SK-N-SH treated with all-trans-retinoic acid at 6 μM for 48 hours (cell line): Measurements from ENCODE around the gene SLX4IP.

ENCODE experiments used
- ATAC-seq: fragments of 200-7000 bp; cut with Tn5 transposase; 3 replicates; pipeline ENCODE4 v1.9.1; 2020; ENCODE audit warnings: mild to moderate bottlenecking, moderate library complexity
- BACH2 ChIP-seq: fragments of 250-450 bp; sonication (Bioruptor Pico); IDR thresholded peaks from 2 replicates; pipeline ENCODE4 v1.9.0; 2021; ENCODE audit warnings: mild to moderate bottlenecking, borderline replicate concordance
- CREB5 ChIP-seq: fragments of 250-450 bp; sonication (Bioruptor Pico); IDR thresholded peaks from 2 replicates; pipeline ENCODE4 v1.5.1; 2020; ENCODE audit warnings: low read depth, mild to moderate bottlenecking, moderate library complexity
- CSDC2 ChIP-seq: fragments of 250-450 bp; sonication (Bioruptor Pico); IDR thresholded peaks from 2 replicates; pipeline ENCODE4 v1.5.0; 2020; ENCODE audit warnings: mild to moderate bottlenecking, moderate library complexity
- CSRNP3 ChIP-seq: fragments of 250-450 bp; sonication (Bioruptor Pico); IDR thresholded peaks from 2 replicates; pipeline ENCODE4 v1.5.1; 2021; ENCODE audit warnings: mild to moderate bottlenecking, moderate library complexity
- ESRRG ChIP-seq: fragments of 250-450 bp; sonication (Bioruptor Pico); IDR thresholded peaks from 2 replicates; pipeline ENCODE4 v1.6.1; 2021; ENCODE audit warnings: mild to moderate bottlenecking
- GLIS3 ChIP-seq: fragments of 250-450 bp; sonication (Bioruptor Pico); IDR thresholded peaks from 2 replicates; pipeline ENCODE4 v1.5.0; 2020; ENCODE audit warnings: mild to moderate bottlenecking, moderate library complexity
- ISL1 ChIP-seq: fragments of 250-450 bp; sonication (Bioruptor Pico); IDR thresholded peaks from 2 replicates; pipeline ENCODE4 v2.1.2; 2022; ENCODE audit warnings: mild to moderate bottlenecking, moderate library complexity
- OSR1 ChIP-seq: fragments of 250-450 bp; sonication (Bioruptor Pico); IDR thresholded peaks from 2 replicates; pipeline ENCODE4 v1.8.0; 2022; ENCODE audit warnings: moderate library complexity, mild to moderate bottlenecking, inconsistent platforms
- PATZ1 ChIP-seq: fragments of 250-450 bp; sonication (Bioruptor Pico); IDR thresholded peaks from 2 replicates; pipeline ENCODE4 v1.8.0; 2020; ENCODE audit warnings: mild to moderate bottlenecking, moderate library complexity, borderline replicate concordance
- POU6F1 ChIP-seq: fragments of 250-450 bp; sonication (Bioruptor Pico); IDR thresholded peaks from 2 replicates; pipeline ENCODE4 v1.8.0; 2021; ENCODE audit warnings: low read depth, mild to moderate bottlenecking, moderate library complexity, borderline replicate concordance
- PPARA ChIP-seq: fragments of 250-450 bp; sonication (Bioruptor Pico); IDR thresholded peaks from 2 replicates; pipeline ENCODE4 v1.5.0; 2020; ENCODE audit warnings: mild to moderate bottlenecking, borderline replicate concordance
- SNAI2 ChIP-seq: fragments of 250-450 bp; sonication (Bioruptor Pico); IDR thresholded peaks from 2 replicates; pipeline ENCODE4 v1.5.0; 2020; ENCODE audit warnings: mild to moderate bottlenecking, moderate library complexity
- TCF4 ChIP-seq: fragments of 250-450 bp; sonication (Bioruptor Pico); IDR thresholded peaks from 2 replicates; pipeline ENCODE4 v1.8.0; 2021; ENCODE audit warnings: mild to moderate bottlenecking, moderate library complexity, borderline replicate concordance
- TOX ChIP-seq: fragments of 250-450 bp; sonication (Bioruptor Pico); IDR thresholded peaks from 2 replicates; pipeline ENCODE4 v1.8.0; 2021; ENCODE audit warnings: mild to moderate bottlenecking, moderate library complexity, borderline replicate concordance
- TSHZ2 ChIP-seq: fragments of 250-450 bp; sonication (Bioruptor Pico); IDR thresholded peaks from 2 replicates; pipeline ENCODE4 v1.5.0; 2020; ENCODE audit warnings: mild to moderate bottlenecking, moderate library complexity
- ZC3H10 ChIP-seq: fragments of 250-450 bp; sonication (Bioruptor Pico); IDR thresholded peaks from 2 replicates; pipeline ENCODE4 v1.5.1; 2021; ENCODE audit warnings: mild to moderate bottlenecking, moderate library complexity
- ZFP3 ChIP-seq: fragments of 250-450 bp; sonication (Bioruptor Pico); IDR thresholded peaks from 2 replicates; pipeline ENCODE4 v1.5.0; 2020; ENCODE audit warnings: mild to moderate bottlenecking, moderate library complexity
- ZFP30 ChIP-seq: fragments of 450-650 bp; formaldehyde crosslinking; IDR thresholded peaks from 2 replicates; pipeline ENCODE4 v1.5.0; 2022; ENCODE audit warnings: mild to moderate bottlenecking, moderate library complexity
- ZNF565 ChIP-seq: fragments of 450-650 bp; formaldehyde crosslinking; conservative IDR thresholded peaks from 2 replicates; pipeline ENCODE4 v1.5.0; 2020; ENCODE audit warnings: low read depth, mild to moderate bottlenecking, moderate library complexity
- ZNF70 ChIP-seq: fragments of 450-650 bp; formaldehyde crosslinking; IDR thresholded peaks from 2 replicates; pipeline ENCODE4 v1.5.0; 2020; ENCODE audit warnings: mild to moderate bottlenecking, moderate library complexity
- ZNF8 ChIP-seq: fragments of 450-650 bp; formaldehyde crosslinking; IDR thresholded peaks from 2 replicates; pipeline ENCODE4 v1.5.0; 2020; ENCODE audit warnings: mild to moderate bottlenecking, moderate library complexity

SLX4IP gene

GRCh38 chr20:10466855-10467254, 31.8 kb downstream of the SLX4IP start:
- ATAC-seq = no peak
- TF ChIP-seq SNAI2 (CRISPR knock-in tag) (no peak), TOX (CRISPR knock-in tag) (no peak), ESRRG (CRISPR knock-in tag) (no peak), CREB5 (no peak), GLIS3 (CRISPR knock-in tag) (no peak), CSRNP3 (CRISPR knock-in tag) (no peak), PPARA (CRISPR knock-in tag) (no peak), TCF4 (CRISPR knock-in tag) (no peak), ZNF565 (no peak), ZC3H10 (CRISPR knock-in tag) (no peak), OSR1 (CRISPR knock-in tag) (no peak), POU6F1 (CRISPR knock-in tag) (no peak), CSDC2 (CRISPR knock-in tag) (no peak), ZFP3 (CRISPR knock-in tag) (no peak), PATZ1 (CRISPR knock-in tag) (no peak), ZNF8 (CRISPR knock-in tag) (no peak), BACH2 (CRISPR knock-in tag) (no peak), ZFP30 (no peak), TSHZ2 (CRISPR knock-in tag) (no peak), ZNF70 (CRISPR knock-in tag) (no peak)
- TF ChIP-seq, all 23 proteins: peak for 0

GRCh38 chr20:10467681-10468339, 32.7 kb downstream of the SLX4IP start:
- peak; percentile 34; the same call in 2 of the 3 replicates for ATAC-seq
- no peak for TF ChIP-seq ZNF565
- TF ChIP-seq CREB5 = no peak
- TF ChIP-seq PPARA (CRISPR knock-in tag) = no peak
- TF ChIP-seq ISL1 (CRISPR knock-in tag) = no peak
- TF ChIP-seq PATZ1 (CRISPR knock-in tag) = no peak
- no peak for TF ChIP-seq CSDC2 (CRISPR knock-in tag)
- TF ChIP-seq BACH2 (CRISPR knock-in tag) = no peak
- TF ChIP-seq TSHZ2 (CRISPR knock-in tag) = no peak
- TF ChIP-seq ZNF8 (CRISPR knock-in tag) = no peak
- no peak for TF ChIP-seq ZNF70 (CRISPR knock-in tag)
